DND-41 (cell line): ENCODE measurements around the gene TRIM67.
"Not testable (repeated sequence)": the region's sequence is repeated elsewhere in the genome, so short reads cannot be mapped to it uniquely, and the experiment has no call there.

Experiments used
- ATAC-seq: fragments of 200-7000 bp; cut with Tn5 transposase; 3 replicates; pipeline ENCODE4 v1.9.1; 2021; ENCODE audit warnings: low read depth; ENCODE audit not compliant: insufficient read depth
- DNase-seq: peaks from one replicate; pipeline ENCODE4 v3.0.0-alpha.2; 2020
- H2AFZ ChIP-seq: 2 replicates; pipeline ENCODE4 v1.6.0; 2012; ENCODE audit warnings: low read depth, low read length
- H3K27ac ChIP-seq: 2 replicates; pipeline ENCODE4 v1.5.1; 2012; ENCODE audit warnings: low read length, inconsistent platforms
- H3K27me3 ChIP-seq: fragments of 200-600 bp; sonication (generic); 2 replicates; pipeline ENCODE4 v1.6.0; 2012; ENCODE audit warnings: low read length, mild to moderate bottlenecking, inconsistent platforms; ENCODE audit not compliant: insufficient read depth, poor library complexity
- H3K36me3 ChIP-seq: 2 replicates; pipeline ENCODE4 v1.5.1; 2012; ENCODE audit warnings: low read length, inconsistent platforms; ENCODE audit not compliant: insufficient read depth
- H3K4me1 ChIP-seq: 2 replicates; pipeline ENCODE4 v1.5.1; 2012; ENCODE audit warnings: mild to moderate bottlenecking, low read length; ENCODE audit not compliant: insufficient read depth
- H3K4me2 ChIP-seq: 2 replicates; pipeline ENCODE4 v1.6.0; 2012; ENCODE audit warnings: mild to moderate bottlenecking, moderate library complexity, low read length, inconsistent platforms; ENCODE audit not compliant: insufficient read depth
- H3K4me3 ChIP-seq, 2 experiments: fragments of 200-600 bp in 1 of 2; shearing (Covaris generic) in 1 of 2; 2 replicates each; pipeline ENCODE4 v1.5.1; 2012 to 2016; ENCODE audit warnings: inconsistent platforms in 2 of 2, low read length in 2 of 2, mild to moderate bottlenecking in 2 of 2, low read depth in 1 of 2, moderate library complexity in 1 of 2
- H3K79me2 ChIP-seq: 2 replicates; pipeline ENCODE4 v1.6.0; 2012; ENCODE audit warnings: low read length, inconsistent platforms; ENCODE audit not compliant: insufficient read depth
- H3K9ac ChIP-seq: 2 replicates; pipeline ENCODE4 v1.6.0; 2012; ENCODE audit warnings: low read depth, mild to moderate bottlenecking, inconsistent platforms, low read length, moderate library complexity
- H3K9me3 ChIP-seq: 2 replicates; pipeline ENCODE4 v1.5.1; 2012; ENCODE audit warnings: low read length, moderate library complexity, mild to moderate bottlenecking, inconsistent platforms; ENCODE audit not compliant: insufficient read depth, severe bottlenecking
- H4K20me1 ChIP-seq: 2 replicates; pipeline ENCODE4 v1.6.0; 2012; ENCODE audit warnings: low read length; ENCODE audit not compliant: insufficient read depth
- EZH2 ChIP-seq: IDR thresholded peaks from 3 replicates; pipeline ENCODE4 v1.6.1; 2012; ENCODE audit warnings: borderline replicate concordance, low read depth, mild to moderate bottlenecking, moderate library complexity, low read length, inconsistent platforms; ENCODE audit not compliant: severe bottlenecking
- TF ChIP-seq, protein P1 (sequence below): IDR thresholded peaks from 2 replicates; pipeline ENCODE4 v1.5.1; 2012; ENCODE audit warnings: borderline replicate concordance, low read length, moderate library complexity, mild to moderate bottlenecking; ENCODE audit not compliant: poor library complexity, severe bottlenecking; ENCODE audit errors: extremely low read depth

The TRIM67 gene

DNA sequence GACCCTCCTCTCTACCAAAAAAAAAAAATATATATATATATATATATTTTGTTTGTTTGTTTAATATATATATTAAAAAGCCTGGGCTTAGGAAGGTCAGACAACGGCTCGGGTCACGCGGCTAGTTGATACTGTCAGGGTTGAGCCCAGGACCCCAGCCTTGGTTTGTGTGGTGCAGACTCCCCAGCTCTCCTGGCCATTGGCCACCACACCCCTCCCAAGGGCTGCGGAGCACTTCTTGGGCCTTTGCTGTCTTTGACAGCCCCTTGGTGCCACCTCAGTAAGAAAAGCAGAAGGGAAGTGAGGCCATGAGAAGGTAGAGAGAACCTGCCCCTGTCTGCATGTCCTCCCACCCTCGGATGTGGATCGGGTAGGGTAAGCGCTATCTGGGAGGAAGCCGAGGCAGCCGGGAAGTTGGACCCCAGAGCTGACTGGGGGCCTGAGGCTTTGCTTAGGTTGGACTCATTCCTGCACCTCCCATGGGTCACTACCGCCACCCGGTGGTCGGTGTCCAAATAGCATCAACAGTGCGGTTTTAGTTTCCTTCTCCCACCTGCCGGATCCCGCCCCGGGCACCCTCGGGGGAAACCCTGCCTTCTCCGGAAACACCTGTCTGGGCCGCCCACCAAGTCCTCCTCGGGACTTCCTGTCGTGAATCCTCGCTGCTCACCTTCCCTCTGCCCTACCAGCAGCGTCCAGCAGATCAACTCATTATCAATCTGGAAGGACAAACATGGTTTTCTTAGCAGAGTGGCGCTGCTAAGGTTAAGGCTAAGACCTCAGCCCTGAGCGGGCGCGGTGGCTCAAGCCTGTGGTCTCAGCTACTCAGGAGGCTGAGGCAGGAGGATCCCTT is 49.4 kb downstream of the TRIM67 start:
- peak overlapping the region; percentile 17 for H3K27ac ChIP-seq
- H2AFZ ChIP-seq = peak overlapping the region; percentile 78
- H3K4me1 ChIP-seq = peaks cover 15% of the 10 kb centered on the region

DNA sequence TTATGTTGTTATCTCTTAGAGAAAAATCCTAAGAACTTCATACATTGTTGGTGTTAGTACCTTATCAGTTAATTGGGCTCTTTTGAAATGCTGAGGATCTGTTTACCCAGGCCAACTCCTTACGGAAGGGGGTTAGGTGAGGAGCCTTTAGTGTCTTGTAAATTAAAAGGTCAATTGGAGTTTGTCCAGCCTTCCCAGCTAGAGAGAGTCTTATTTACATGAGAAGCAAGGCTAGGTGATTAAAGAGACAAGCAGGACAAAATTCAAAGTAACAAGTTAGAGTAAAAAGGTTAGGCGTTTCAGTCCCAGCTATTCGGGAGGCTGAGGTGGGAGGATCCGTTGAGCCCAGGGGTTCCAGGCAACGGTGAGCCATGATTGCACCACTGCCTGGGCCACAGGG is 50.4 kb downstream of the TRIM67 start:
- not testable (repeated sequence) for H3K36me3 ChIP-seq, H4K20me1 ChIP-seq, ATAC-seq, DNase-seq, H2AFZ ChIP-seq, H3K9me3 ChIP-seq, H3K9ac ChIP-seq, H3K79me2 ChIP-seq, H3K27ac ChIP-seq, H3K4me3 ChIP-seq, H3K4me2 ChIP-seq
- peaks cover 15% of the 10 kb centered on the region for H3K4me1 ChIP-seq
- peaks cover 21% of the 10 kb centered on the region for H3K27me3 ChIP-seq

More for the DNA sequence above, 49.4 kb downstream of the TRIM67 start:
- Histone ChIP-seq H3K4me3 (peak overlapping the region in 1 of 2 experiments; percentile 49; a peak in 2 of 4 replicates), H3K9me3 (no peaks in the 10 kb centered on the region), H3K79me2 (no peaks in the 10 kb centered on the region), H3K36me3 (no peaks in the 10 kb centered on the region), H3K9ac (peak overlapping the region; percentile 28; the same call in 1 of the 2 replicates), H3K4me2 (peak overlapping the region; percentile 71), H3K27me3 (peaks cover 11% of the 10 kb centered on the region), H4K20me1 (no peaks in the 10 kb centered on the region)
- ATAC-seq = peak; percentile 89
- DNase-seq = peak; percentile 93
- no peak for TF ChIP-seq EZH2
- TF ChIP-seq, protein P1, sequence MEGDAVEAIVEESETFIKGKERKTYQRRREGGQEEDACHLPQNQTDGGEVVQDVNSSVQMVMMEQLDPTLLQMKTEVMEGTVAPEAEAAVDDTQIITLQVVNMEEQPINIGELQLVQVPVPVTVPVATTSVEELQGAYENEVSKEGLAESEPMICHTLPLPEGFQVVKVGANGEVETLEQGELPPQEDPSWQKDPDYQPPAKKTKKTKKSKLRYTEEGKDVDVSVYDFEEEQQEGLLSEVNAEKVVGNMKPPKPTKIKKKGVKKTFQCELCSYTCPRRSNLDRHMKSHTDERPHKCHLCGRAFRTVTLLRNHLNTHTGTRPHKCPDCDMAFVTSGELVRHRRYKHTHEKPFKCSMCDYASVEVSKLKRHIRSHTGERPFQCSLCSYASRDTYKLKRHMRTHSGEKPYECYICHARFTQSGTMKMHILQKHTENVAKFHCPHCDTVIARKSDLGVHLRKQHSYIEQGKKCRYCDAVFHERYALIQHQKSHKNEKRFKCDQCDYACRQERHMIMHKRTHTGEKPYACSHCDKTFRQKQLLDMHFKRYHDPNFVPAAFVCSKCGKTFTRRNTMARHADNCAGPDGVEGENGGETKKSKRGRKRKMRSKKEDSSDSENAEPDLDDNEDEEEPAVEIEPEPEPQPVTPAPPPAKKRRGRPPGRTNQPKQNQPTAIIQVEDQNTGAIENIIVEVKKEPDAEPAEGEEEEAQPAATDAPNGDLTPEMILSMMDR = peak; percentile 94

DNA sequence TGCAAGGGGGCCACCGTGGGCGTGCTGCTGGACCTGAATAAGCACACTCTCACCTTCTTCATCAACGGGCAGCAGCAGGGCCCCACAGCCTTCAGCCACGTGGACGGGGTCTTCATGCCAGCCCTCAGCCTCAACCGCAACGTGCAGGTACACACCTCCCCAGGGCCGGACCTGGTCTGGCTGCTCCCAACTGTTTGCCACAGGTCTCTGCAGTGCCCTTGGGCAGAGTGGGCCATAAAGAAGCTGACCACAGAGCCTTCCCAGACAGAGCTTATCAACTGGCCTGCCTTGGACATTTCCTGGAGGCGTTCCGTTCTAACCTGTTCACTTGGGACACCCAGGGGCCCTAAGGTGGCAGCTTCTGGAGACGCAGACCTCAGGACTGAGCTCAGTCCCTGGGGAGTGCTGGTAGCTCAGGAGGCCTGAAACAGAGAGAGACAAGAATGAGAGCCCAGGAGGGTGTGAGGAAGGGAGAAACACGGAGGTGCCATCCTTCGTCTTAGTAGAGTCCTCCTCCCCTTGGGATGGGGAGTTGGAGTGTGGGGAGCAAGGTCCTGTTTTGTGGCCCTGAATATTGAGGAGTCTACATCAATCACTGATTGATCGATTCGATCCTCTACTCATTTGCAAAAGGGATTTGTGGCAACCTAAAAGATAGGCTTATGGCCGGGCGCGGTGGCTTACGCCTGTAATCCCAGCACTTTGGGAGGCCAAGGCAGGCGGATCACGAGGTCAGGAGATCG is 52.1 kb downstream of the TRIM67 start:
- no peak overlapping the region for H3K27ac ChIP-seq
- ATAC-seq (no peak), DNase-seq (no peak)
- H4K20me1 ChIP-seq = no peaks in the 10 kb centered on the region
- no peak overlapping the region for H3K9ac ChIP-seq
- H3K4me2 ChIP-seq = no peak overlapping the region
- TF ChIP-seq, protein P1 = no peak
- no peak for TF ChIP-seq EZH2
- no peaks in the 10 kb centered on the region for H3K36me3 ChIP-seq
- H3K9me3 ChIP-seq = no peaks in the 10 kb centered on the region
- no peak overlapping the region for H3K4me3 ChIP-seq
- no peak overlapping the region for H2AFZ ChIP-seq
- peaks cover 26% of the 10 kb centered on the region for H3K27me3 ChIP-seq
- H3K4me1 ChIP-seq = peaks cover 15% of the 10 kb centered on the region
- no peaks in the 10 kb centered on the region for H3K79me2 ChIP-seq
